SK-N-SH (cell line): Measurements from ENCODE around the gene AFF3. TPM values are rescaled to one million over a fixed set of nuclear protein-coding genes. Genes with fewer than 3 reads are reported as not detected.

Experiments
- CTCF ChIA-PET: fragments of 300-600, 350-600 bp; formaldehyde crosslinking; extraction: SDS; loops from one replicate; lab custom pipeline; 2021; lab: Yijun Ruan, JAX
- POLR2A ChIA-PET: fragments of 350-600 bp; sonication (Branson Sonifier 250); formaldehyde crosslinking; extraction: SDS; loops from one replicate; lab custom pipeline; 2020; ENCODE audit warnings: antibody characterized with exemption, inconsistent platforms; lab: Yijun Ruan, JAX
- DNase-seq: peaks from one replicate; pipeline ENCODE4 v3.0.0; 2012
- H2AFZ ChIP-seq: fragments of 200-600 bp; sonication (generic); 2 replicates; pipeline ENCODE4 v1.8.1; 2016; ENCODE audit warnings: antibody characterized with exemption, mild to moderate bottlenecking, low read depth
- H3F3A ChIP-seq: fragments of 200-600 bp; sonication (generic); replicated peaks from 2 replicates; pipeline ENCODE3; 2016; ENCODE audit warnings: antibody characterized with exemption, mild to moderate bottlenecking; ENCODE audit not compliant: insufficient read depth
- H3K27ac ChIP-seq, 2 experiments: fragments of 200-500 bp in 1 of 2; fragments of 200-600 bp in 1 of 2; sonication (Bioruptor generic) in 1 of 2; sonication (generic), shearing (Covaris generic) in 1 of 2; 2 replicates each; pipeline versions ENCODE4 v1.5.1 to v1.6.1; 2014 to 2016; ENCODE audit warnings: low read depth in 2 of 2, inconsistent platforms in 1 of 2, low read length in 1 of 2, mild to moderate bottlenecking in 1 of 2, mixed read lengths in 1 of 2
- H3K27me3 ChIP-seq: fragments of 200-600 bp; sonication (generic), shearing (Covaris generic); 2 replicates; pipeline ENCODE4 v1.6.1; 2016; ENCODE audit warnings: mixed run types; ENCODE audit not compliant: insufficient read depth
- H3K36me3 ChIP-seq, 2 experiments: fragments of 200-500 bp in 1 of 2; fragments of 200-600 bp in 1 of 2; sonication (Bioruptor generic) in 1 of 2; sonication (generic) in 1 of 2; replicated peaks in 1 of 2; 2 replicates each; pipeline versions ENCODE3 to v1.5.1; 2014 to 2016; ENCODE audit warnings: low read length in 1 of 2, mild to moderate bottlenecking in 1 of 2; ENCODE audit not compliant: insufficient read depth in 2 of 2, control insufficient read depth in 1 of 2
- H3K4me1 ChIP-seq, 2 experiments: fragments of 200-500 bp in 1 of 2; fragments of 200-600 bp in 1 of 2; sonication (Bioruptor generic) in 1 of 2; sonication (generic), shearing (Covaris generic) in 1 of 2; 2 replicates each; pipeline versions ENCODE4 v1.5.1 to v1.6.1; 2014 to 2016; ENCODE audit warnings: low read depth in 1 of 2, low read length in 1 of 2, mixed run types in 1 of 2; ENCODE audit not compliant: insufficient read depth in 2 of 2, control insufficient read depth in 1 of 2
- H3K4me2 ChIP-seq: fragments of 200-600 bp; sonication (generic), shearing (Covaris generic); 2 replicates; pipeline ENCODE4 v1.6.1; 2017; ENCODE audit warnings: mixed run types
- H3K4me3 ChIP-seq, 2 experiments: fragments of 200-500 bp in 1 of 2; fragments of 200-600 bp in 1 of 2; sonication (Bioruptor generic) in 1 of 2; sonication (generic), shearing (Covaris generic) in 1 of 2; 2 replicates each; pipeline versions ENCODE4 v1.5.1 to v1.8.1; 2014 to 2016; ENCODE audit warnings: low read depth in 2 of 2, inconsistent platforms in 1 of 2, low read length in 1 of 2, mild to moderate bottlenecking in 1 of 2, mixed read lengths in 1 of 2, moderate library complexity in 1 of 2
- H3K79me2 ChIP-seq: fragments of 200-600 bp; sonication (generic); 2 replicates; pipeline ENCODE4 v1.8.1; 2017; ENCODE audit warnings: mild to moderate bottlenecking; ENCODE audit not compliant: insufficient read depth
- H3K9ac ChIP-seq: fragments of 200-600 bp; sonication (generic); 2 replicates; pipeline ENCODE4 v1.6.1; 2017; ENCODE audit warnings: mixed run types
- H3K9me2 ChIP-seq: fragments of 200-600 bp; sonication (generic); 2 replicates; pipeline ENCODE4 v1.6.1; 2017; ENCODE audit warnings: mixed run types
- H3K9me3 ChIP-seq: fragments of 200-600 bp; sonication (generic); 2 replicates; pipeline ENCODE4 v1.6.1; 2017; ENCODE audit warnings: mixed run types, mild to moderate bottlenecking, moderate library complexity
- H4K20me1 ChIP-seq: fragments of 200-600 bp; sonication (generic); 2 replicates; pipeline ENCODE4 v1.6.1; 2017; ENCODE audit warnings: mild to moderate bottlenecking, mixed run types; ENCODE audit not compliant: insufficient read depth
- CTCF ChIP-seq: fragments of 200-600 bp; sonication (generic); IDR thresholded peaks from 2 replicates; pipeline ENCODE4 v1.6.1; 2017; ENCODE audit warnings: antibody characterized with exemption, mild to moderate bottlenecking, moderate library complexity
- EP300 ChIP-seq, 2 experiments: IDR thresholded peaks; 2 replicates each; pipeline versions ENCODE4 v1.4.0 to v1.6.1; 2012; ENCODE audit warnings: borderline replicate concordance in 1 of 2, low read depth in 1 of 2, low read length in 1 of 2
- RXRA ChIP-seq: IDR thresholded peaks from 2 replicates; pipeline ENCODE4 v1.4.0; 2012; ENCODE audit warnings: low read depth, mild to moderate bottlenecking, borderline replicate concordance
- TAF1 ChIP-seq: IDR thresholded peaks from 2 replicates; pipeline ENCODE4 v1.6.1; 2012; ENCODE audit warnings: low read depth, mild to moderate bottlenecking, low read length, moderate library complexity, borderline replicate concordance
- WGBS: methylation state at CpG from one replicate; pipeline ENCODE4 v1.1.6; 2017; ENCODE audit warnings: low lambda C conversion rate; 5-methylcytosine and 5-hydroxymethylcytosine counted together
- polyA plus RNA-seq, 3 experiments: library from polyadenylated mRNA; depleted of rRNA; stranded (reverse); fragments of >200 nt; gene quantifications; 2 replicates each; pipeline ENCODE4 v1.2.3, GENCODE V29; 2012
- TF ChIP-seq, protein P1 (sequence below): IDR thresholded peaks from 2 replicates; pipeline ENCODE4; 2012

Gene AFF3
- polyA plus RNA-seq, 1 of the 3 experiments (the other 2 are of a cell fraction) = 0.36 TPM

- ChIA-PET CTCF (no interaction called here), POLR2A (no interaction called here)
- Histone ChIP-seq H4K20me1 (no peaks in the 10 kb centered on the region), H3K9me2 (no peaks in the 10 kb centered on the region), H2AFZ (no peak overlapping the region), H3F3A (peaks cover 5% of the 10 kb centered on the region), H3K9ac (no peak overlapping the region), H3K27ac (no peak overlapping the region), H3K4me3 (no peak overlapping the region), H3K36me3 (no peaks in the 10 kb centered on the region), H3K79me2 (no peaks in the 10 kb centered on the region), H3K4me1 (peaks cover 0 to 7% of the 10 kb centered on the region in 2 experiments; a peak in 1 of 4 replicates), H3K9me3 (no peaks in the 10 kb centered on the region), H3K4me2 (no peak overlapping the region), H3K27me3 (no peaks in the 10 kb centered on the region)
- no peak for DNase-seq
- 81% methylated on average over 6 of the region's 6 CpGs for WGBS
- TF ChIP-seq, protein P1, sequence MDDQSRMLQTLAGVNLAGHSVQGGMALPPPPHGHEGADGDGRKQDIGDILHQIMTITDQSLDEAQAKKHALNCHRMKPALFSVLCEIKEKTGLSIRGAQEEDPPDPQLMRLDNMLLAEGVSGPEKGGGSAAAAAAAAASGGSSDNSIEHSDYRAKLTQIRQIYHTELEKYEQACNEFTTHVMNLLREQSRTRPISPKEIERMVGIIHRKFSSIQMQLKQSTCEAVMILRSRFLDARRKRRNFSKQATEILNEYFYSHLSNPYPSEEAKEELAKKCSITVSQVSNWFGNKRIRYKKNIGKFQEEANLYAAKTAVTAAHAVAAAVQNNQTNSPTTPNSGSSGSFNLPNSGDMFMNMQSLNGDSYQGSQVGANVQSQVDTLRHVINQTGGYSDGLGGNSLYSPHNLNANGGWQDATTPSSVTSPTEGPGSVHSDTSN = no peak
These were observed 364.6 kb downstream of the AFF3 start for GRCh38 chr2:99777656-99778290.

DNA sequence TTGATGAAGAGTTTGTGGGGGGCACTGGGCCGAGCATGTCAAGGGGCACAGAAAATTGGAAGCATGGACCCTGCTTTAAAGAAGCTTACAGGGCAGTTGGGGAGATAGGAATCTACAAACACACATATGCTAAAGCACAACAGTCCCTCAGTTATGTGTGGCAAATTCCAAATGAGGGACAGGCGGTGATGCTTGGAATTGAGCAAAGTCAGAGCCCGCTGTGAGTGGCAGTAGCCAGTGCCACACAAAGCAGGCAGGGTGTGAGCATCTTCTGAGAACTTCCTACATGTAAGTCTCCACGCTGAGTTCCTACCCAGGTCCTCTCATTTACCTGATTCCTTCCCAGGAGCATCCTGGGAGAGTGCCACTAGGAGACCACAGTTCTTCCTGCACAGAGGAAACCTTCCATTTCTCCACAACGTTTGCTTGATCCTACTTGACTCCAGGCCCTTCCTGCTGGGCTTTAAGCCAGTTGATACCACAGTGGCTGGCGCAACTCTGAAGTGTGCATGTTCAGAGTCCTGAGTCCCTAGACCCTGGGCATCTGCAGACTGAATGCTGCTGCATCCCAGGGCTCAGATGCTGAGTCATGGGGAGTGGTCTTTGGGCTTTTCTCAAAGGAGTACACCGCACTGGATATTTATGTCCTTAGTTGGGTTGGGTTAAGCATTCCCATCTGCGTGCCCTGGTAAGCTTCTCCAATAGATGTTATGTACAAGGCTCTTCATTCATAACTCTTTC, 365.3 kb downstream of the AFF3 start:
- Histone ChIP-seq H3F3A (peaks cover 5% of the 10 kb centered on the region), H3K36me3 (no peaks in the 10 kb centered on the region), H3K4me2 (no peak overlapping the region), H3K9me2 (no peaks in the 10 kb centered on the region), H3K9ac (no peak overlapping the region), H3K4me1 (peaks cover 0 to 7% of the 10 kb centered on the region in 2 experiments; a peak in 1 of 4 replicates), H3K27me3 (no peaks in the 10 kb centered on the region), H3K27ac (no peak overlapping the region), H2AFZ (no peak overlapping the region), H3K79me2 (no peaks in the 10 kb centered on the region), H3K4me3 (no peak overlapping the region), H4K20me1 (no peaks in the 10 kb centered on the region), H3K9me3 (no peaks in the 10 kb centered on the region)
- POLR2A ChIA-PET = no interaction called here
- WGBS = 55% methylated on average over 8 of the region's 8 CpGs
- TF ChIP-seq RXRA = no peak
- TF ChIP-seq CTCF = no peak
- TF ChIP-seq EP300 (IDR thresholded peaks at IDR 0.05; ENCODE audit: borderline replicate concordance in 1 of 2, low read depth in 1 of 2, low read length in 1 of 2) = no peak
- no peak for TF ChIP-seq TAF1
- TF ChIP-seq, protein P1 = no peak
- CTCF ChIA-PET = no interaction called here
- DNase-seq = no peak
